HepG2 (cell line): ENCODE measurements around the gene NMNAT3. TPM values are rescaled to one million over a fixed set of nuclear protein-coding genes. Genes with fewer than 3 reads are reported as not detected.

Experiments
- DMAP1 ChIP-seq: IDR thresholded peaks from 2 replicates; pipeline ENCODE4 v1.6.1; 2016
- DPF2 ChIP-seq: sonication (generic); formaldehyde crosslinking; IDR thresholded peaks from 2 replicates; pipeline ENCODE4 v1.4.0; 2020; ENCODE audit warnings: mild to moderate bottlenecking, low read depth, missing genetic modification reagents, borderline replicate concordance
- JARID2 ChIP-seq: sonication (generic); formaldehyde crosslinking; IDR thresholded peaks from 2 replicates; pipeline ENCODE4 v1.8.1; 2023; ENCODE audit warnings: missing genetic modification reagents, inconsistent platforms; ENCODE audit not compliant: insufficient replicate concordance
- KDM2A ChIP-seq: sonication (generic); formaldehyde crosslinking; IDR thresholded peaks from 2 replicates; pipeline ENCODE4 v1.4.0; 2020; ENCODE audit warnings: low read depth, missing genetic modification reagents, borderline replicate concordance
- MED1 ChIP-seq: sonication (generic); formaldehyde crosslinking; IDR thresholded peaks from 2 replicates; pipeline ENCODE4 v1.4.0; 2020; ENCODE audit warnings: missing genetic modification reagents
- NAIF1 ChIP-seq: sonication (generic); formaldehyde crosslinking; IDR thresholded peaks from 2 replicates; pipeline ENCODE4 v1.5.0; 2020; ENCODE audit warnings: mild to moderate bottlenecking, missing genetic modification reagents, borderline replicate concordance
- PHF5A ChIP-seq: IDR thresholded peaks from one replicate; pipeline ENCODE4 v1.6.1; 2018; ENCODE audit warnings: low read depth, missing genetic modification reagents; ENCODE audit not compliant: unreplicated experiment
- POLR2A ChIP-seq, 2 experiments: IDR thresholded peaks; 2 replicates each; pipeline ENCODE4 v1.6.1; 2011; ENCODE audit warnings: low read depth in 2 of 2, low read length in 2 of 2, mild to moderate bottlenecking in 1 of 2, moderate library complexity in 1 of 2; ENCODE audit not compliant: insufficient read depth in 1 of 2
- REL ChIP-seq: sonication (generic); formaldehyde crosslinking; conservative IDR thresholded peaks from 2 replicates; pipeline ENCODE4 v1.8.0; 2022; ENCODE audit warnings: mild to moderate bottlenecking, missing genetic modification reagents, moderate library complexity
- RORA ChIP-seq: sonication (generic); formaldehyde crosslinking; IDR thresholded peaks from 2 replicates; pipeline ENCODE4 v1.5.0; 2020; ENCODE audit warnings: mild to moderate bottlenecking, missing genetic modification reagents, moderate library complexity
- SIN3A ChIP-seq: IDR thresholded peaks from 2 replicates; pipeline ENCODE4 v1.6.1; 2011; ENCODE audit warnings: low read depth, mild to moderate bottlenecking, control low read depth, low read length, borderline replicate concordance
- ZBTB21 ChIP-seq: sonication (generic); formaldehyde crosslinking; IDR thresholded peaks from 2 replicates; pipeline ENCODE4 v1.4.0; 2020; ENCODE audit warnings: missing genetic modification reagents
- ZNF329 ChIP-seq: sonication (generic); formaldehyde crosslinking; IDR thresholded peaks from 2 replicates; pipeline ENCODE4 v1.9.0; 2021; ENCODE audit warnings: low read depth, mild to moderate bottlenecking, missing genetic modification reagents
- ZNF547 ChIP-seq: sonication (generic); formaldehyde crosslinking; IDR thresholded peaks from 2 replicates; pipeline ENCODE4 v1.5.1; 2020; ENCODE audit warnings: mild to moderate bottlenecking, missing genetic modification reagents
- polyA plus RNA-seq, 8 experiments: library from polyadenylated mRNA; depleted of rRNA in 3 of 8; stranded (reverse) in 7 of 8; unstranded in 1 of 8; fragments of >200 nt; fragmentation: Illumina TruSeq in 4 of 8; extraction: Trizol in 4 of 8; gene quantifications; 2 replicates each; pipeline versions ENCODE4 v1.2.1 to v1.2.3, GENCODE V29; 2011 to 2016; ENCODE audit warnings: low read depth in 4 of 8, missing spikeins in 1 of 8, mixed read lengths in 1 of 8; ENCODE audit not compliant: insufficient read depth in 1 of 8
- total RNA-seq, 5 experiments: library from RNA; depleted of rRNA; stranded (reverse); fragments of >200 nt; fragmentation: Illumina TruSeq; extraction: Trizol; gene quantifications; 2 replicates each; pipeline ENCODE4 v1.2.3, GENCODE V29; 2016; ENCODE audit warnings: low read depth in 1 of 5
- TF ChIP-seq, protein P1 (sequence below): sonication (generic); formaldehyde crosslinking; IDR thresholded peaks from 2 replicates; pipeline ENCODE4 v1.4.0; 2020; ENCODE audit warnings: low read depth, mild to moderate bottlenecking, missing genetic modification reagents
- TF ChIP-seq, protein P2 (sequence below): sonication (generic); formaldehyde crosslinking; IDR thresholded peaks from 2 replicates; pipeline ENCODE4 v1.5.0; 2020; ENCODE audit warnings: mild to moderate bottlenecking, missing genetic modification reagents, borderline replicate concordance
- TF ChIP-seq, protein P3 (sequence below): sonication (generic); formaldehyde crosslinking; IDR thresholded peaks from 2 replicates; pipeline ENCODE4 v1.5.1; 2020; ENCODE audit warnings: mild to moderate bottlenecking, missing genetic modification reagents
- TF ChIP-seq, protein P4 (sequence below): sonication (generic); formaldehyde crosslinking; IDR thresholded peaks from 2 replicates; pipeline ENCODE4 v1.5.0; 2020; ENCODE audit warnings: mild to moderate bottlenecking, missing genetic modification reagents

NMNAT3 gene
- total and polyA plus RNA-seq, 2 of the 13 experiments (the other 11 are each of a cell fraction or from before 2014, with no cell fraction given) = 6.1 to 7.0 TPM

DNA sequence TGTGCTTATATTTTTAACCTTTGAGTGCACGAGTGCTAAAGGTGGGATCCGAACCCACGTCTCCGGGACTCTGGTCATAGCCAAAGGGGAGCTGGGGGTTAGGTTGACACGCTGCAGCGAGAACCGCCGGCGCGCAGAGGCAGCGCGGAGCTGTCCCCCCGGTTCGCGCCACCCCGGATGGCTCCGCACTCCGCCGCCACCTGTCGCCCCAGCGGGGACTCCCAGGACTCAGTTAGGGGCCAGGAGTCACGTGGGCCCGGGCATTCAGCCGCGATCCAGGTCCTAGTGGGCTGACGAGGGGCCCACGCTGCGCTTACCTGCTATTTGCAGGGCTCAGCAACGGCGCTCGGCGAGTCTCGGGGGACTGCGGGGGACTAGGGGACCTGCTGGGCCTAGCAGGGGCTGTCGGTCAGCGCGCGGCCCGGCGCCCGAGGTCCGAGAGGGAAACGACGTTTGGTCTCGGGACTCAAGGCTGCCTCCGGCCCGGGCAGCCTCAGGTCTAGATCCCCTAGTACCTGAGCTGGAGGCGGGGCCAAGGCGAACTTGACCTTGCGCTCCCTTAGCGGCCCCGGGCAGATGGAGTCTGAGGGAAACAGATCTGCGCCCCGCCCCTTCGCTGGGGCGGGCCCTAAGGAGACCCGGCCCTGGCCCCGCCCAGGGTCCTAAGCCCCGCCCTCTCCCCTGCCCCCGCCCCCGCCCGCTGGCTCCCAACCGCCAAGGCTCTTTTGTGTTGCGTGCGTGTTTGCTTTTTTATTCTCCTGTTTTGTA is at the start of gene NMNAT3 (continued):
- TF ChIP-seq JARID2 (peak; percentile 68), KDM2A (peak; percentile 56), DMAP1 (CRISPR knock-in tag) (peak; percentile 71; the same call in 1 of the 2 replicates), DPF2 (no peak), REL (0 out of 2 replicates have a peak, but pooled peaks have one; percentile 40), ZNF547 (CRISPR knock-in tag) (peak; percentile 72; the same call in 1 of the 2 replicates), ZNF329 (CRISPR knock-in tag) (0 out of 2 replicates have a peak, but pooled peaks have one; percentile 31), SIN3A (no peak), MED1 (CRISPR knock-in tag) (no peak), ZBTB21 (CRISPR knock-in tag) (no peak), NAIF1 (CRISPR knock-in tag) (no peak), RORA (CRISPR knock-in tag) (no peak), POLR2A (IDR thresholded peaks at IDR 0.05; ENCODE audit: insufficient read depth in 1 of 2, low read depth in 2 of 2, low read length in 2 of 2) (peak in 1 of 2 experiments; percentile 55; a peak in 1 of 4 replicates), PHF5A (CRISPR knock-in tag) (no peak)
- TF ChIP-seq, protein P1, sequence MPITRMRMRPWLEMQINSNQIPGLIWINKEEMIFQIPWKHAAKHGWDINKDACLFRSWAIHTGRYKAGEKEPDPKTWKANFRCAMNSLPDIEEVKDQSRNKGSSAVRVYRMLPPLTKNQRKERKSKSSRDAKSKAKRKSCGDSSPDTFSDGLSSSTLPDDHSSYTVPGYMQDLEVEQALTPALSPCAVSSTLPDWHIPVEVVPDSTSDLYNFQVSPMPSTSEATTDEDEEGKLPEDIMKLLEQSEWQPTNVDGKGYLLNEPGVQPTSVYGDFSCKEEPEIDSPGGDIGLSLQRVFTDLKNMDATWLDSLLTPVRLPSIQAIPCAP (CRISPR knock-in tag) = no peak
- TF ChIP-seq, protein P2, sequence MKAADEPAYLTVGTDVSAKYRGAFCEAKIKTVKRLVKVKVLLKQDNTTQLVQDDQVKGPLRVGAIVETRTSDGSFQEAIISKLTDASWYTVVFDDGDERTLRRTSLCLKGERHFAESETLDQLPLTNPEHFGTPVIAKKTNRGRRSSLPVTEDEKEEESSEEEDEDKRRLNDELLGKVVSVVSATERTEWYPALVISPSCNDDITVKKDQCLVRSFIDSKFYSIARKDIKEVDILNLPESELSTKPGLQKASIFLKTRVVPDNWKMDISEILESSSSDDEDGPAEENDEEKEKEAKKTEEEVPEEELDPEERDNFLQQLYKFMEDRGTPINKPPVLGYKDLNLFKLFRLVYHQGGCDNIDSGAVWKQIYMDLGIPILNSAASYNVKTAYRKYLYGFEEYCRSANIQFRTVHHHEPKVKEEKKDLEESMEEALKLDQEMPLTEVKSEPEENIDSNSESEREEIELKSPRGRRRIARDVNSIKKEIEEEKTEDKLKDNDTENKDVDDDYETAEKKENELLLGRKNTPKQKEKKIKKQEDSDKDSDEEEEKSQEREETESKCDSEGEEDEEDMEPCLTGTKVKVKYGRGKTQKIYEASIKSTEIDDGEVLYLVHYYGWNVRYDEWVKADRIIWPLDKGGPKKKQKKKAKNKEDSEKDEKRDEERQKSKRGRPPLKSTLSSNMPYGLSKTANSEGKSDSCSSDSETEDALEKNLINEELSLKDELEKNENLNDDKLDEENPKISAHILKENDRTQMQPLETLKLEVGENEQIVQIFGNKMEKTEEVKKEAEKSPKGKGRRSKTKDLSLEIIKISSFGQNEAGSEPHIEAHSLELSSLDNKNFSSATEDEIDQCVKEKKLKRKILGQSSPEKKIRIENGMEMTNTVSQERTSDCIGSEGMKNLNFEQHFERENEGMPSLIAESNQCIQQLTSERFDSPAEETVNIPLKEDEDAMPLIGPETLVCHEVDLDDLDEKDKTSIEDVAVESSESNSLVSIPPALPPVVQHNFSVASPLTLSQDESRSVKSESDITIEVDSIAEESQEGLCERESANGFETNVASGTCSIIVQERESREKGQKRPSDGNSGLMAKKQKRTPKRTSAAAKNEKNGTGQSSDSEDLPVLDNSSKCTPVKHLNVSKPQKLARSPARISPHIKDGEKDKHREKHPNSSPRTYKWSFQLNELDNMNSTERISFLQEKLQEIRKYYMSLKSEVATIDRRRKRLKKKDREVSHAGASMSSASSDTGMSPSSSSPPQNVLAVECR (CRISPR knock-in tag) = peak; percentile 56; the same call in 1 of the 2 replicates
- TF ChIP-seq, protein P3, sequence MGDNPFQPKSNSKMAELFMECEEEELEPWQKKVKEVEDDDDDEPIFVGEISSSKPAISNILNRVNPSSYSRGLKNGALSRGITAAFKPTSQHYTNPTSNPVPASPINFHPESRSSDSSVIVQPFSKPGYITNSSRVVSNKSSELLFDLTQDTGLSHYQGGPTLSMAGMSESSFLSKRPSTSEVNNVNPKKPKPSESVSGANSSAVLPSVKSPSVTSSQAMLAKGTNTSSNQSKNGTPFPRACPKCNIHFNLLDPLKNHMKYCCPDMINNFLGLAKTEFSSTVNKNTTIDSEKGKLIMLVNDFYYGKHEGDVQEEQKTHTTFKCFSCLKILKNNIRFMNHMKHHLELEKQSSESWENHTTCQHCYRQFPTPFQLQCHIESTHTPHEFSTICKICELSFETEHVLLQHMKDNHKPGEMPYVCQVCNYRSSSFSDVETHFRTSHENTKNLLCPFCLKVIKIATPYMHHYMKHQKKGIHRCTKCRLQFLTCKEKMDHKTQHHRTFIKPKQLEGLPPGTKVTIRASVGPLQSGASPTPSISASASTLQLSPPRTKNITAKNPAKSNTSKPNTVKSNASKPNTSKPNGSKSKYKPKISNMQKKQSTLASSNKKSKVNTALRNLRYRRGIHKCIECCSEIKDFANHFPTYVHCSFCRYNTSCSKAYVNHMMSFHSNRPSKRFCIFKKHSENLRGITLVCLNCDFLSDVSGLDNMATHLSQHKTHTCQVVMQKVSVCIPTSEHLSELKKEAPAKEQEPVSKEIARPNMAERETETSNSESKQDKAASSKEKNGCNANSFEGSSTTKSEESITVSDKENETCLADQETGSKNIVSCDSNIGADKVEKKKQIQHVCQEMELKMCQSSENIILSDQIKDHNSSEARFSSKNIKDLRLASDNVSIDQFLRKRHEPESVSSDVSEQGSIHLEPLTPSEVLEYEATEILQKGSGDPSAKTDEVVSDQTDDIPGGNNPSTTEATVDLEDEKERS (CRISPR knock-in tag) = peak; percentile 54; the same call in 1 of the 2 replicates
- TF ChIP-seq, protein P4, sequence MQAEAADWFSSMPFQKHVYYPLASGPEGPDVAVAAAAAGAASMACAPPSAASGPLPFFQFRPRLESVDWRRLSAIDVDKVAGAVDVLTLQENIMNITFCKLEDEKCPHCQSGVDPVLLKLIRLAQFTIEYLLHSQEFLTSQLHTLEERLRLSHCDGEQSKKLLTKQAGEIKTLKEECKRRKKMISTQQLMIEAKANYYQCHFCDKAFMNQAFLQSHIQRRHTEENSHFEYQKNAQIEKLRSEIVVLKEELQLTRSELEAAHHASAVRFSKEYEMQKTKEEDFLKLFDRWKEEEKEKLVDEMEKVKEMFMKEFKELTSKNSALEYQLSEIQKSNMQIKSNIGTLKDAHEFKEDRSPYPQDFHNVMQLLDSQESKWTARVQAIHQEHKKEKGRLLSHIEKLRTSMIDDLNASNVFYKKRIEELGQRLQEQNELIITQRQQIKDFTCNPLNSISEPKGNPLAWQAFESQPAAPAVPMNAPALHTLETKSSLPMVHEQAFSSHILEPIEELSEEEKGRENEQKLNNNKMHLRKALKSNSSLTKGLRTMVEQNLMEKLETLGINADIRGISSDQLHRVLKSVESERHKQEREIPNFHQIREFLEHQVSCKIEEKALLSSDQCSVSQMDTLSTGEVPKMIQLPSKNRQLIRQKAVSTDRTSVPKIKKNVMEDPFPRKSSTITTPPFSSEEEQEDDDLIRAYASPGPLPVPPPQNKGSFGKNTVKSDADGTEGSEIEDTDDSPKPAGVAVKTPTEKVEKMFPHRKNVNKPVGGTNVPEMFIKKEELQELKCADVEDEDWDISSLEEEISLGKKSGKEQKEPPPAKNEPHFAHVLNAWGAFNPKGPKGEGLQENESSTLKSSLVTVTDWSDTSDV (CRISPR knock-in tag) = 0 out of 2 replicates have a peak, but pooled peaks have one; percentile 63
